ENCODE results near the gene CCL26. TPM values are rescaled to one million over a fixed set of nuclear protein-coding genes. Genes with fewer than 3 reads are reported as not detected.
"Not testable (repeated sequence)": the region's sequence is repeated elsewhere in the genome, so short reads cannot be mapped to it uniquely, and the experiment has no call there.

Gene CCL26
- total RNA-seq, 1 experiment from 2014 or later, result 0.49 TPM

DNA sequence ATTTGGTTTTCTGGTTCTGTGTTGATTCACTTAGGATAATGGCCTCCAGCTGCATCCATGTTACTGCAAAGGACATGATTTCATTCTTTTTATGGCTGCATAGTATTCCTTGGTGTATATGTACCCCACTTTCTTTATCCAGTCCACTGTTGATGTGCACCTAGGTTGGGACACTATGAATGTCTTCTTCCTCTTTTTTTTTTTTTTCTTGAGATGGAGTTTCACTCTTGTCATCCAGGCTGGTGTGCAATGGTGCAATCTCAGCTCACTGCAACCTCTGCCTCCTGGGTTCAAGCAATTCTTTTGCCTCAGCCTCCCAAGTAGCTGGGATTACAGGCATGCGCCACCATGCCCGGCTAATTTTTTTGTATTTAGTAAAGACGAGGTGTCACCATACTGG is 10.2 kb downstream of the CCL26 start:
- H3K9ac ChIP-seq (ENCODE audit: low read length); H3K9me2 ChIP-seq (ENCODE audit: insufficient read depth); H3K9me3 ChIP-seq (ENCODE audit: control insufficient read depth in 1 of 2, insufficient read depth in 1 of 2, low read depth in 1 of 2, low read length in 2 of 2); H3K27ac ChIP-seq (ENCODE audit: low read depth, low read length); ATAC-seq; H2AFZ ChIP-seq (ENCODE audit: low read depth, low read length, poor library complexity, severe bottlenecking); H3K4me1 ChIP-seq (ENCODE audit: control insufficient read depth in 1 of 2, insufficient read depth in 2 of 2, low read length in 2 of 2); DNase-seq (ENCODE audit: low read depth, low spot score); H3K4me2 ChIP-seq (ENCODE audit: low read length); BruUV-seq (replicated peaks); H3K36me3 ChIP-seq (ENCODE audit: control insufficient read depth in 1 of 2, insufficient read depth in 2 of 2, low read length in 2 of 2); H4K20me1 ChIP-seq (ENCODE audit: insufficient read depth); H3K27me3 ChIP-seq (ENCODE audit: insufficient read depth, low read length); H3K4me3 ChIP-seq (replicated peaks in 1 of 2; ENCODE audit: low read depth in 1 of 2, low read length in 2 of 2); H3K79me2 ChIP-seq (ENCODE audit: insufficient read depth, low read length): not testable (repeated sequence)
- ChIA-PET POLR2A (interaction anchor here (0.6 kb wide), 1 partner anchor 154 kb away, joined by 3 read pairs; no protein-coding TSS in a partner anchor), RAD21 (ENCODE audit: low non-redundant PET in 1 of 2, low total read pairs in 2 of 2, uncharacterized antibody in 2 of 2, unreplicated experiment in 2 of 2) (interaction anchor here in 1 of 2 experiments (1.0 kb wide), 1 partner anchor 258 kb away, joined by 6 read pairs; no protein-coding TSS in a partner anchor), CTCF (interaction anchor here (0.6 to 1.1 kb wide), 7 partner anchors 12 to 684 kb away, joined by 3 to 15 read pairs (median 4); no protein-coding TSS in a partner anchor)
- intact Hi-C loops (cut with micrococcal nuclease), result loop anchor here (1.0 to 10.0 kb wide), 2 partner anchors 146 to 263 kb away; no protein-coding TSS in a partner anchor

DNA sequence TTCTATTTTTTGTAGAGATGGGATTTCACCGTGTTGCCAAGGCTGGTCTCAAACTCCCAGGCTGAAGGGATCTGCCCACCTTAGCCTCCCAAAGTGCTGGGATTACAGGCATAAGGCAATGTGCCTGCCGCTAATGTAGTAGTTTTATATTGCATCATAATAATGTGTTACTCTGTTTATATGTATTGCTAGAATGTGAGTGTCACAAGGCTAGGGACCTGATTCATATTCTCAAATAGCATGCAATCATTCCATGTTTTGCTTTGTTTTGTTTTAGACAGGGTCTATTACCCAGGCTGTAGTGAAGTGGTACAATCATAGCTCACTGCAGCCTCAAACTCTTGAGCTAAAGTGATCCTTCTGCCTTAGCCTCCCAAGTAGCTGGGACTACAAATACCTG is 13.5 kb downstream of the CCL26 start:
- Histone ChIP-seq H3K9me3 (ENCODE audit: control insufficient read depth in 1 of 2, insufficient read depth in 1 of 2, low read depth in 1 of 2, low read length in 2 of 2) (no peaks in the 10 kb centered on the region), H3K9me2 (ENCODE audit: insufficient read depth) (no peaks in the 10 kb centered on the region), H3K27ac (ENCODE audit: low read depth, low read length) (no peak overlapping the region), H3K9ac (ENCODE audit: low read length) (no peak overlapping the region), H3K4me1 (ENCODE audit: control insufficient read depth in 1 of 2, insufficient read depth in 2 of 2, low read length in 2 of 2) (no peaks in the 10 kb centered on the region), H4K20me1 (ENCODE audit: insufficient read depth) (no peaks in the 10 kb centered on the region), H2AFZ (ENCODE audit: low read depth, low read length, poor library complexity, severe bottlenecking) (no peak overlapping the region), H3K27me3 (ENCODE audit: insufficient read depth, low read length) (no peaks in the 10 kb centered on the region), H3K4me3 (replicated peaks in 1 of 2; ENCODE audit: low read depth in 1 of 2, low read length in 2 of 2) (no peak overlapping the region), H3K36me3 (ENCODE audit: control insufficient read depth in 1 of 2, insufficient read depth in 2 of 2, low read length in 2 of 2) (no peaks in the 10 kb centered on the region), H3K4me2 (ENCODE audit: low read length) (no peak overlapping the region), H3K79me2 (ENCODE audit: insufficient read depth, low read length) (no peaks in the 10 kb centered on the region)
- no peak for DNase-seq (ENCODE audit: low read depth, low spot score)
- ChIA-PET RAD21 (ENCODE audit: low non-redundant PET in 1 of 2, low total read pairs in 2 of 2, uncharacterized antibody in 2 of 2, unreplicated experiment in 2 of 2) (no interaction called here), CTCF (no interaction called here), POLR2A (no interaction called here)
- BruUV-seq (replicated peaks), result no TSS peak
- TF ChIP-seq JUND (IDR thresholded peaks at IDR 0.05) (no peak), ZFX (IDR thresholded peaks at IDR 0.05) (no peak), SP1 (IDR thresholded peaks at IDR 0.05; ENCODE audit: low read depth) (no peak), EZH2 (IDR thresholded peaks at IDR 0.05) (no peak), POLR2A (IDR thresholded peaks at IDR 0.05; ENCODE audit: borderline replicate concordance, extremely low read depth, insufficient read depth, insufficient read length) (no peak), EZH2phosphoT487 (IDR thresholded peaks at IDR 0.05; ENCODE audit: borderline replicate concordance) (no peak), TCF7L2 (IDR thresholded peaks at IDR 0.05; ENCODE audit: borderline replicate concordance, extremely low read depth, insufficient read depth, insufficient read length) (no peak), ZNF274 (IDR thresholded peaks at IDR 0.05; ENCODE audit: low read depth, low read length) (no peak), SRF (IDR thresholded peaks at IDR 0.05; ENCODE audit: low read depth) (no peak), EGR1 (IDR thresholded peaks at IDR 0.05; ENCODE audit: low read depth) (no peak), CEBPB (IDR thresholded peaks at IDR 0.05; ENCODE audit: low read depth) (no peak), POLR2AphosphoS5 (IDR thresholded peaks at IDR 0.05; ENCODE audit: low read depth, low read length) (no peak), FOSL1 (IDR thresholded peaks at IDR 0.05; ENCODE audit: low read depth) (no peak), RAD21 (IDR thresholded peaks at IDR 0.05; ENCODE audit: low read depth) (no peak)
- TF ChIP-seq, protein P1, sequence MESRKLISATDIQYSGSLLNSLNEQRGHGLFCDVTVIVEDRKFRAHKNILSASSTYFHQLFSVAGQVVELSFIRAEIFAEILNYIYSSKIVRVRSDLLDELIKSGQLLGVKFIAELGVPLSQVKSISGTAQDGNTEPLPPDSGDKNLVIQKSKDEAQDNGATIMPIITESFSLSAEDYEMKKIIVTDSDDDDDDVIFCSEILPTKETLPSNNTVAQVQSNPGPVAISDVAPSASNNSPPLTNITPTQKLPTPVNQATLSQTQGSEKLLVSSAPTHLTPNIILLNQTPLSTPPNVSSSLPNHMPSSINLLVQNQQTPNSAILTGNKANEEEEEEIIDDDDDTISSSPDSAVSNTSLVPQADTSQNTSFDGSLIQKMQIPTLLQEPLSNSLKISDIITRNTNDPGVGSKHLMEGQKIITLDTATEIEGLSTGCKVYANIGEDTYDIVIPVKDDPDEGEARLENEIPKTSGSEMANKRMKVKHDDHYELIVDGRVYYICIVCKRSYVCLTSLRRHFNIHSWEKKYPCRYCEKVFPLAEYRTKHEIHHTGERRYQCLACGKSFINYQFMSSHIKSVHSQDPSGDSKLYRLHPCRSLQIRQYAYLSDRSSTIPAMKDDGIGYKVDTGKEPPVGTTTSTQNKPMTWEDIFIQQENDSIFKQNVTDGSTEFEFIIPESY (IDR thresholded peaks at IDR 0.05; ENCODE audit: extremely low read depth, insufficient replicate concordance, low read length), result no peak
- TF ChIP-seq, protein P2, sequence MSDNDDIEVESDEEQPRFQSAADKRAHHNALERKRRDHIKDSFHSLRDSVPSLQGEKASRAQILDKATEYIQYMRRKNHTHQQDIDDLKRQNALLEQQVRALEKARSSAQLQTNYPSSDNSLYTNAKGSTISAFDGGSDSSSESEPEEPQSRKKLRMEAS (IDR thresholded peaks at IDR 0.05), result no peak
- intact Hi-C loops (cut with micrococcal nuclease), result loop anchor here (10.0 kb wide), 1 partner anchor 274 kb away; the partner anchor contains the start of gene POM121C
- ATAC-seq, result no peak
